Activated T-helper 1 cell treated with anti-CD3 and anti-CD28 coated beads, Interleukin-12 subunit alpha, Interleukin-12 subunit beta, Interleukin-2, Interleukin-4 antibody, amounts not matched to agents 30 ng/mL and 10 ng/mL and 1 ng/mL, durations not matched to agents 14 hours and 24 hours and 36 hours (primary cell): Measurements from ENCODE around the gene CRPPA. TPM values are rescaled to one million over a fixed set of nuclear protein-coding genes. Genes with fewer than 3 reads are reported as not detected.
"Not testable (repeated sequence)": the region's sequence is repeated elsewhere in the genome, so short reads cannot be mapped to it uniquely, and the experiment has no call there.

Experiments
- DNase-seq: peaks from one replicate; pipeline ENCODE4 v3.0.0; 2021; ENCODE audit warnings: low spot score
- H3K27ac Mint-ChIP-seq: one replicate; pipeline ENCODE4 v1.8.0; 2021; ENCODE audit warnings: mild to moderate bottlenecking, mixed read lengths
- H3K27me3 Mint-ChIP-seq: one replicate; pipeline ENCODE4 v1.8.0; 2022; ENCODE audit warnings: mild to moderate bottlenecking, moderate library complexity, mixed read lengths; ENCODE audit not compliant: insufficient read depth
- H3K36me3 Mint-ChIP-seq: one replicate; pipeline ENCODE4 v1.8.0; 2021; ENCODE audit warnings: low read depth, mixed read lengths
- H3K4me1 Mint-ChIP-seq: one replicate; pipeline ENCODE4 v1.8.0; 2021; ENCODE audit warnings: low read depth, mixed read lengths
- H3K4me3 Mint-ChIP-seq: one replicate; pipeline ENCODE4 v1.8.0; 2021; ENCODE audit warnings: mild to moderate bottlenecking, moderate library complexity, mixed read lengths
- H3K9me3 Mint-ChIP-seq: one replicate; pipeline ENCODE4 v1.8.0; 2021; ENCODE audit warnings: mixed read lengths
- intact Hi-C: fragments of 100-400 bp; cut with micrococcal nuclease; formaldehyde crosslinking; loops from one replicate; pipeline ENCODE4 v1.15.1; 2024
- total RNA-seq: library from RNA; stranded (reverse); gene quantifications from 2 replicates; pipeline ENCODE4 v1.2.3, GENCODE V29; 2022

The CRPPA gene
- total RNA-seq = 0.91 and 1.1 TPM in 2 replicates

- Mint-ChIP-seq H3K27me3 (peaks cover 4% of the 10 kb centered on the region), H3K9me3 (peaks cover 10% of the 10 kb centered on the region), H3K36me3 (peaks cover 3% of the 10 kb centered on the region), H3K4me3 (peak within 1 kb of the TSS; percentile 87), H3K4me1 (peaks cover 22% of the 10 kb centered on the region), H3K27ac (peak within 1 kb of the TSS; percentile 82)
- DNase-seq = peak; percentile 16
- intact Hi-C loops = loop anchor here (5.0 kb wide), 1 partner anchor 1521 kb away; the partner anchor contains the start of gene SNX13
Measured at GRCh38 chr7:16421333-16422102, at the start of gene CRPPA. Gene CRPPA (minus strand): TSS chr7:16421538. CDS start chr7:16421322, 216 bp downstream.

- no peaks in the 10 kb centered on the region for H3K36me3 Mint-ChIP-seq
Measured at GRCh38 chr7:16465469-16466361, 44.4 kb upstream of the CRPPA start, which contains the start of gene SOSTDC1. Gene SOSTDC1 (minus strand): TSS chr7:16465738. CDS start chr7:16465668, 70 bp downstream.

GRCh38 chr7:16463949-16464715 is 42.8 kb upstream of the CRPPA start:
- DNase-seq = no peak
- intact Hi-C loops = no loop called here

More at GRCh38 chr7:16465469-16466361, 44.4 kb upstream of the CRPPA start, which contains the start of gene SOSTDC1:
- no peak for DNase-seq
- H3K9me3 Mint-ChIP-seq = no peaks in the 10 kb centered on the region
- no peaks in the 10 kb centered on the region for H3K4me1 Mint-ChIP-seq
- no peak within 1 kb of the TSS for H3K27ac Mint-ChIP-seq
- no peak within 1 kb of the TSS for H3K4me3 Mint-ChIP-seq
- intact Hi-C loops = no loop called here
- H3K27me3 Mint-ChIP-seq = peaks cover 10% of the 10 kb centered on the region

GRCh38 chr7:16463520-16463919 is 42.2 kb upstream of the CRPPA start:
- Mint-ChIP-seq H3K9me3 (no peaks in the 10 kb centered on the region), H3K4me3 (no peak overlapping the region), H3K27me3 (peaks cover 7% of the 10 kb centered on the region), H3K27ac (no peak overlapping the region), H3K4me1 (no peaks in the 10 kb centered on the region), H3K36me3 (no peaks in the 10 kb centered on the region)
- no peak for DNase-seq
- intact Hi-C loops = no loop called here

More at GRCh38 chr7:16463949-16464715, 42.8 kb upstream of the CRPPA start:
- Mint-ChIP-seq H3K36me3 (no peaks in the 10 kb centered on the region), H3K4me3 (no peak overlapping the region), H3K4me1 (no peaks in the 10 kb centered on the region), H3K27ac (no peak overlapping the region), H3K9me3 (no peaks in the 10 kb centered on the region), H3K27me3 (peaks cover 7% of the 10 kb centered on the region)

GRCh38 chr7:16462431-16462889 is 41.1 kb upstream of the CRPPA start:
- no peak for DNase-seq
- Mint-ChIP-seq H3K27me3 (peaks cover 7% of the 10 kb centered on the region), H3K4me3 (no peak overlapping the region), H3K9me3 (no peaks in the 10 kb centered on the region), H3K36me3 (no peaks in the 10 kb centered on the region), H3K4me1 (no peaks in the 10 kb centered on the region), H3K27ac (no peak overlapping the region)
- intact Hi-C loops = no loop called here

- Mint-ChIP-seq H3K27ac (no peak overlapping the region), H3K9me3 (no peaks in the 10 kb centered on the region), H3K4me1 (no peaks in the 10 kb centered on the region), H3K4me3 (no peak overlapping the region), H3K27me3 (peaks cover 6% of the 10 kb centered on the region), H3K36me3 (no peaks in the 10 kb centered on the region)
- intact Hi-C loops = no loop called here
- no peak for DNase-seq
Measured at GRCh38 chr7:16460789-16461493, 39.6 kb upstream of the CRPPA start.

GRCh38 chr7:16456303-16456702 is 35.0 kb upstream of the CRPPA start:
- DNase-seq, H3K4me3 Mint-ChIP-seq, H3K4me1 Mint-ChIP-seq, H3K36me3 Mint-ChIP-seq, H3K27ac Mint-ChIP-seq, intact Hi-C loops, H3K9me3 Mint-ChIP-seq, H3K27me3 Mint-ChIP-seq: not testable (repeated sequence)

GRCh38 chr7:16455591-16455990 is 34.3 kb upstream of the CRPPA start:
- DNase-seq = no peak
- intact Hi-C loops = no loop called here
- H3K27ac Mint-ChIP-seq = no peak overlapping the region
- no peak overlapping the region for H3K4me3 Mint-ChIP-seq
- H3K4me1 Mint-ChIP-seq = no peaks in the 10 kb centered on the region
- H3K27me3 Mint-ChIP-seq = no peaks in the 10 kb centered on the region
- no peaks in the 10 kb centered on the region for H3K36me3 Mint-ChIP-seq
- H3K9me3 Mint-ChIP-seq = no peaks in the 10 kb centered on the region

GRCh38 chr7:16450366-16450765 is 29.0 kb upstream of the CRPPA start:
- H3K9me3 Mint-ChIP-seq = no peaks in the 10 kb centered on the region
- H3K36me3 Mint-ChIP-seq = no peaks in the 10 kb centered on the region
- no peak for DNase-seq
- H3K27ac Mint-ChIP-seq = no peak overlapping the region
- peaks cover 2% of the 10 kb centered on the region for H3K27me3 Mint-ChIP-seq
- H3K4me3 Mint-ChIP-seq = no peak overlapping the region
- intact Hi-C loops = no loop called here
- H3K4me1 Mint-ChIP-seq = no peaks in the 10 kb centered on the region

GRCh38 chr7:16447876-16448275 is 26.5 kb upstream of the CRPPA start:
- H3K27me3 Mint-ChIP-seq = peaks cover 5% of the 10 kb centered on the region

GRCh38 chr7:16446508-16446907 is 25.2 kb upstream of the CRPPA start:
- Mint-ChIP-seq H3K36me3 (no peaks in the 10 kb centered on the region), H3K9me3 (no peaks in the 10 kb centered on the region), H3K4me3 (no peak overlapping the region), H3K27me3 (peaks cover 7% of the 10 kb centered on the region), H3K4me1 (no peaks in the 10 kb centered on the region), H3K27ac (no peak overlapping the region)
- DNase-seq = no peak
- intact Hi-C loops = no loop called here

More at GRCh38 chr7:16447876-16448275, 26.5 kb upstream of the CRPPA start:
- Mint-ChIP-seq H3K36me3 (no peaks in the 10 kb centered on the region), H3K4me1 (no peaks in the 10 kb centered on the region), H3K27ac (no peak overlapping the region), H3K9me3 (no peaks in the 10 kb centered on the region), H3K4me3 (no peak overlapping the region)
- no peak for DNase-seq
- intact Hi-C loops = no loop called here

- H3K4me3 Mint-ChIP-seq = not testable (repeated sequence)
Measured at GRCh38 chr7:16443871-16444270, 22.5 kb upstream of the CRPPA start.

More at GRCh38 chr7:16443871-16444270, 22.5 kb upstream of the CRPPA start:
- H3K4me1 Mint-ChIP-seq, H3K9me3 Mint-ChIP-seq, intact Hi-C loops, H3K27me3 Mint-ChIP-seq, DNase-seq, H3K36me3 Mint-ChIP-seq, H3K27ac Mint-ChIP-seq: not testable (repeated sequence)
